Peyer's patch (tissue), 4 donors: ENCODE data around the gene GNMT. TPM values are rescaled to one million over a fixed set of nuclear protein-coding genes. Genes with fewer than 3 reads are reported as not detected.
A peak's percentile ranks its signal among the peaks of the same experiment; 100 is the strongest.

Experiments
- DNase-seq, 3 donors: peaks; one replicate each; pipeline ENCODE4 v3.0.0-alpha.2; 2017 to 2019
- H3K27ac ChIP-seq, 4 donors: fragments of 200-600 bp; sonication (generic); one replicate each; pipeline ENCODE4 v1.5.1; 2016 to 2019
- H3K27me3 ChIP-seq, 2 donors: fragments of 200-600 bp; sonication (generic); one replicate each; pipeline ENCODE4 v1.5.1; 2019
- H3K36me3 ChIP-seq, 3 donors: fragments of 200-600 bp; sonication (generic); one replicate each; pipeline ENCODE4 v1.5.1; 2016 to 2019
- H3K4me1 ChIP-seq, 4 donors: fragments of 200-600 bp; sonication (generic); one replicate each; pipeline ENCODE4 v1.5.1; 2016 to 2019
- H3K4me3 ChIP-seq, 4 donors: fragments of 200-600 bp; sonication (generic); 1 replicate in 3 of 4; 2 replicates in 1 of 4; pipeline ENCODE4 v1.5.1; 2016 to 2019; ENCODE audit warnings: mild to moderate bottlenecking in 1 of 4
- H3K9me3 ChIP-seq, 4 donors: fragments of 200-600 bp; sonication (generic); one replicate each; pipeline ENCODE4 v1.5.1; 2016 to 2019; ENCODE audit warnings: mild to moderate bottlenecking in 1 of 4
- POLR2A ChIP-seq, 2 donors: fragments of 450-650 bp; IDR thresholded peaks; one replicate each; pipeline ENCODE4 v1.5.1; 2017; ENCODE audit warnings: antibody characterized with exemption in 2 of 2, mild to moderate bottlenecking in 2 of 2, moderate library complexity in 2 of 2
- total RNA-seq, 4 donors: library from RNA; depleted of rRNA; stranded (reverse); fragments of >200 nt; gene quantifications; one replicate each; pipeline ENCODE4 v1.1.0, GENCODE V29; 2016
- TF ChIP-seq, protein P1 (sequence below), 6 experiments: fragments of 450-650 bp in 4 of 6; fragments of 200-600 bp in 2 of 6; sonication (generic) in 1 of 6; IDR thresholded peaks; one replicate each; pipeline ENCODE4 v1.5.1; 2017 to 2019; ENCODE audit warnings: antibody characterized with exemption in 6 of 6, mild to moderate bottlenecking in 3 of 6, moderate library complexity in 1 of 6

Gene GNMT
- total RNA-seq, 4 donors from 2014 or later, result 4.3 TPM; not detected in 3

DNA sequence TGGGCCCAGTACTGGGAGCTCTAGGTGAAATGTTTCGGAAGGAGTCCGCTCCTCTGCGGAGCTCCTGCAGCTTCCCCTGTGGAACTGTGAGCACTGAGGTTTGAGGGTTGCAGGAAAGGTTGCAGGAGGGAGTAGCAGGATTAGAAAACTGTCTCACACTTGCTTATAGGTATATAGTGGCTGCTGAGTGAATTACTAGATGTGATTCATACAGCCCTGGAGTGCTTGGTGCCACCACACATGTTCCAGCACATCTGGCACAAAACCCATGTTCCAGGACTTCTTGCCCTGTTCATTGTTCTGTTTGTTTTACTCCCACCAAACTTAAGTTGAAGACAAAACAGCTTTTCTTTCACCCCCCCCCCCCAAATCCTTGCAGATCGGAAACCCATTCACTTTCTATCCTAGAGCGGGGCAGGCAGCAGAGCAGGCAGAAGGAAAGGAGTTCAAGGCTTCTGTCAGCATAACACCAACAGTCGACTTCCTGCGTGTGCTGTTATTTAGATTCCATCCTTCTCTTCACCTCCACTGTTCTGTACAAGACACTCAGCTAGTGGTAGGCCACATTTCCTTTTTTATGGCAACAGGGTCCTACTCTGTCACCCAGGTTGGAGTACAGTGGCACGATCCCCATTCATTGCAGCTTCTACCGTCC is 19.1 kb downstream of the GNMT start:
- peak overlapping the region; percentile 88 to 96 (median 94) for H3K4me3 ChIP-seq
- H3K4me1 ChIP-seq, result peaks cover 0 to 18% (median 9%) of the 10 kb centered on the region in 4 donors
- peak overlapping the region; percentile 84 to 97 (median 94) for H3K27ac ChIP-seq
- no peak for DNase-seq
- no peaks in the 10 kb centered on the region for H3K36me3 ChIP-seq
- H3K27me3 ChIP-seq, result no peaks in the 10 kb centered on the region
- no peak for TF ChIP-seq POLR2A (IDR thresholded peaks at IDR 0.05)
- TF ChIP-seq, protein P1, sequence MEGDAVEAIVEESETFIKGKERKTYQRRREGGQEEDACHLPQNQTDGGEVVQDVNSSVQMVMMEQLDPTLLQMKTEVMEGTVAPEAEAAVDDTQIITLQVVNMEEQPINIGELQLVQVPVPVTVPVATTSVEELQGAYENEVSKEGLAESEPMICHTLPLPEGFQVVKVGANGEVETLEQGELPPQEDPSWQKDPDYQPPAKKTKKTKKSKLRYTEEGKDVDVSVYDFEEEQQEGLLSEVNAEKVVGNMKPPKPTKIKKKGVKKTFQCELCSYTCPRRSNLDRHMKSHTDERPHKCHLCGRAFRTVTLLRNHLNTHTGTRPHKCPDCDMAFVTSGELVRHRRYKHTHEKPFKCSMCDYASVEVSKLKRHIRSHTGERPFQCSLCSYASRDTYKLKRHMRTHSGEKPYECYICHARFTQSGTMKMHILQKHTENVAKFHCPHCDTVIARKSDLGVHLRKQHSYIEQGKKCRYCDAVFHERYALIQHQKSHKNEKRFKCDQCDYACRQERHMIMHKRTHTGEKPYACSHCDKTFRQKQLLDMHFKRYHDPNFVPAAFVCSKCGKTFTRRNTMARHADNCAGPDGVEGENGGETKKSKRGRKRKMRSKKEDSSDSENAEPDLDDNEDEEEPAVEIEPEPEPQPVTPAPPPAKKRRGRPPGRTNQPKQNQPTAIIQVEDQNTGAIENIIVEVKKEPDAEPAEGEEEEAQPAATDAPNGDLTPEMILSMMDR (IDR thresholded peaks at IDR 0.05), result peak in 2 of 6 experiments; percentile 14 to 17
- no peaks in the 10 kb centered on the region for H3K9me3 ChIP-seq

DNA sequence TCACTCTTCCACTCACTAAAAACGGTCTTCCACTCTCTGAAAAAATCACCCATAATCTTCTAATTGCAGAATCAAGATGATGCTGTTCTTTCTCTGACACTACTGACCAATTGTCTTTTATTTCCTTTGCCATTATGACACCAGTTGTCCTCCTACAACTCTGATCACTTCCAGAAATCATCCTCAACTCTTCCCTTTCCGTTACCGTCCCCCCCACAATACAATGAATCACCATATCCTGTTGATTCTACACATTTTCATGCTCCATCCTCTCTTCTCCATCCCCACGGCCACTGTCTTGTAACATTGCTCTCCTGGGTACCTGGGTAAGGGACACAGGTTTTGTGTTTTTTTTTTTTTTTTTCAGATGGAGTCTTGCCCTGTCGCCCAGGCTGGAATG is 21.3 kb downstream of the GNMT start:
- Histone ChIP-seq H3K36me3 (no peaks in the 10 kb centered on the region), H3K9me3 (no peaks in the 10 kb centered on the region), H3K4me3 (no peak overlapping the region), H3K4me1 (peaks cover 0 to 36% (median 13%) of the 10 kb centered on the region in 4 donors), H3K27me3 (no peaks in the 10 kb centered on the region), H3K27ac (no peak overlapping the region)
- TF ChIP-seq, protein P1 (IDR thresholded peaks at IDR 0.05), result no peak
- no peak for TF ChIP-seq POLR2A (IDR thresholded peaks at IDR 0.05)
- no peak for DNase-seq

DNA sequence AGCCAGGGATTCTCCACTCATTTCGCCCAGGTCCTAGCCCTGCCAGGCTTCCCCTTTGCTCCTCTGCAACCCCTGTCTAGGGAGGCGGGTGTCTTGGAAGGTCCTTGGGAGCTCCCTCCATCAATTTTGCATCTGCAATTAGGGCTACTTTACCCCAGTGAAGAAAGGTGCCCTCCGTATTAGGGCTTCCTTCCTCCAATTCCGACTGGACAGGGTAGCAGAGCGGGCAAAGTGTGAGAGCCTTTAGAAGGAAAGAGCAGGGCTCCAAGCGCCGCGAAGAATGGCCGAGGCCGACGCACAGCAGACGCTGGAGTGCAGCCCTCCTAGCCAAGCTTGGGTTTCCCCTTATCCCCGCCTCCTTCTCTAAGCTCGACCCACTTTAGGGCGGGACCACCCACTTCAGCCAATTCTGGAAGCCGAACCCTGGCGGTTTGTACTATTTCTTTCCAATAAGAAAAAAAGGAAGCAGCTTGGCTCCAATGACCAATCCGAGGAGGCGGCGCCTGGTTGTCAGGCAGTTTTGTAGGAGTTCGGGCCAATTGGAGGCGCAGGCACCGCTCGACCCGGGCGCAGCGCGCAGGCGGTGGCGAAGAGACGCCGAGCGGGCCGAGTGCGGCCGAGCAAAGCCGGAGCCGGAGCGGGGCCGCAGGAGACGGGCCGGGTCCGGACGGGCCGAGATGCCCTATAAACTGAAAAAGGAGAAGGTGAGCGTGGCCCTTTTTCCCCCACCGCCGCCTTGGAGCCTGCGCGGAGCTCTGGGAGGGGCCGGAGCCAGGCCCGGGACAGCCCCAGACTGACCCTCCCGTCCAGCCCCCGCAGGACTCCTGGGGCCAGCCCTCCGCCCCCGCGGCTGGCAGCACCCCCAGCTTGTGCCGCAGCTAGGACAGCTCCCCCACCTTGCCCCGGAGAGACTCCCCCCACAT is 23.7 kb downstream of the GNMT start, which contains the start of gene PPP2R5D:
Gene PPP2R5D, plus strand, starts transcription at position 570 of the 923 bp plus-strand sequence. Its CDS starts 108 bp downstream, at position 678.
- Histone ChIP-seq H3K27me3 (no peaks in the 10 kb centered on the region), H3K4me3 (peak within 1 kb of the TSS; percentile 75 to 98 (median 90)), H3K9me3 (no peaks in the 10 kb centered on the region), H3K4me1 (peaks cover 0 to 53% (median 8%) of the 10 kb centered on the region in 4 donors), H3K27ac (peak within 1 kb of the TSS; percentile 82 to 90 (median 86)), H3K36me3 (peaks cover 0 to 5% (median 0%) of the 10 kb centered on the region in 3 donors)
- DNase-seq, result peak; percentile 97 to 99 (median 98)
- TF ChIP-seq, protein P1 (IDR thresholded peaks at IDR 0.05), result peak in 3 of 6 experiments; percentile 24 to 40 (median 33)
- TF ChIP-seq POLR2A (IDR thresholded peaks at IDR 0.05), result peak; percentile 61 to 93

DNA sequence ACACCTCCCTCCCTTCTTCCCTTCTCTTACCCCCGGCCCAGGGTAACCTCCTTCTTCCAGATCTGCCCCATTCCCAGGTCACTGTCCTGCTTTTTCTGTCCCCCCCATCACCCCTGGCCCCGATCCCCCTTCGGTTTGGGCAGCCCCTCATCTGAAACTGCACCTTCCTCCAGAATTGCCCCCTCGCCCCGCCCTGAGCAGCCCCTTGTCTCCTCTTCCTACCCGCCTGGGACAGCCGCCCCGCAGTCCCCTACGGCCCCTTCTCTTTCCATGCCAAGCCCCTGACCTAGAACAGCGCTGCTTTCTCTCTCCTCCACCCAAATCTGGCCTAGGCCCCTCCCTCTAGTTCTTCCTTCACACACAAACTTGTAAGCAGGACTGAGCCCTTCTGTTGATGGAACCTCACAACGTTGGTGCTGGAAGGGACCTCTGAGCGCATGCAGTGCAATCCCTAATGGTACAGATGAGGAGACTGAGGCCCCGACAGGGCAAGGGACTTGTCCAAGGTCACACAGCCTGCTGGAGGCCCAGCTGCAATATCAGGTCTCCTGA is 24.4 kb downstream of the GNMT start:
- no peaks in the 10 kb centered on the region for H3K27me3 ChIP-seq
- H3K27ac ChIP-seq, result peak overlapping the region; percentile 82 to 90 (median 86)
- no peaks in the 10 kb centered on the region for H3K9me3 ChIP-seq
- DNase-seq, result no peak
- H3K36me3 ChIP-seq, result peaks cover 0 to 12% (median 0%) of the 10 kb centered on the region in 3 donors
- H3K4me3 ChIP-seq, result peak overlapping the region; percentile 75 to 98 (median 90)
- no peak for TF ChIP-seq POLR2A (IDR thresholded peaks at IDR 0.05)
- TF ChIP-seq, protein P1 (IDR thresholded peaks at IDR 0.05), result no peak
- peaks cover 0 to 53% (median 6%) of the 10 kb centered on the region in 4 donors for H3K4me1 ChIP-seq
